GM12878 (cell line): Measurements from ENCODE around the gene JAGN1. TPM values are rescaled to one million over a fixed set of nuclear protein-coding genes. Genes with fewer than 3 reads are reported as not detected.

Experiments used
- CREB1 ChIP-seq: IDR thresholded peaks from 2 replicates; pipeline ENCODE4 v1.6.1; 2012; ENCODE audit warnings: low read depth, mild to moderate bottlenecking, inconsistent platforms
- KAT2A ChIP-seq: conservative IDR thresholded peaks from 2 replicates; pipeline ENCODE4 v1.6.1; 2011; ENCODE audit warnings: low read depth, low read length; ENCODE audit not compliant: control insufficient read depth
- MYB ChIP-seq: fragments of 150-350 bp; IDR thresholded peaks from 2 replicates; pipeline ENCODE4 v1.6.1; 2014; ENCODE audit warnings: mild to moderate bottlenecking, low read depth, low read length, borderline replicate concordance
- NR2C2 ChIP-seq: IDR thresholded peaks from 2 replicates; pipeline ENCODE4 v1.6.1; 2011; ENCODE audit warnings: borderline replicate concordance, low read depth; ENCODE audit not compliant: control insufficient read depth, insufficient read length
- SRF ChIP-seq, 2 experiments: IDR thresholded peaks; 2 replicates each; pipeline ENCODE4 v1.6.1; 2011; ENCODE audit warnings: low read depth in 2 of 2, low read length in 2 of 2, mild to moderate bottlenecking in 1 of 2, moderate library complexity in 1 of 2
- ZNF622 ChIP-seq: fragments of 450-650 bp; IDR thresholded peaks from 2 replicates; pipeline ENCODE4 v1.6.1; 2017; ENCODE audit warnings: mild to moderate bottlenecking, inconsistent platforms
- polyA plus RNA-seq, 11 experiments: library from polyadenylated mRNA; depleted of rRNA in 4 of 11; unstranded in 6 of 11; stranded (reverse) in 5 of 11; fragments of >200 nt; fragmentation: Nextera tagmentation in 4 of 11; fragmentation: Illumina TruSeq in 1 of 11; extraction: Ambion mirVana in 4 of 11; extraction: Trizol in 1 of 11; gene quantifications; 1 replicate in 1 of 11; 2 replicates in 10 of 11; pipeline versions ENCODE4 v1.2.1 to v1.2.3, GENCODE V29; 2011 to 2016; ENCODE audit warnings: inconsistent platforms in 2 of 11, missing spikeins in 2 of 11, low read depth in 1 of 11
- total RNA-seq, 4 experiments: library from RNA; depleted of rRNA in 3 of 4; stranded (reverse); fragments of >200 nt in 3 of 4; fragmentation: Illumina TruSeq in 1 of 4; extraction: Trizol in 1 of 4; gene quantifications; 2 replicates each; pipeline versions ENCODE4 v1.2.1 to v1.2.3, GENCODE V29; 2013 to 2021
- TF ChIP-seq, protein P1 (sequence below): fragments of 150-350 bp; IDR thresholded peaks from 2 replicates; pipeline ENCODE4 v1.6.1; 2016; ENCODE audit warnings: low read depth, low read length
- TF ChIP-seq, protein P2 (sequence below): fragments of 450-650 bp; IDR thresholded peaks from 2 replicates; pipeline ENCODE4 v1.6.1; 2017; ENCODE audit warnings: mild to moderate bottlenecking, low read depth, inconsistent platforms; ENCODE audit not compliant: poor library complexity, severe bottlenecking

The JAGN1 gene
- total and polyA plus RNA-seq, 10 of the 15 experiments (the other 5 are each of a cell fraction or from before 2014, with no cell fraction given) = 23.3 to 56.0 (median 35.4) TPM

DNA sequence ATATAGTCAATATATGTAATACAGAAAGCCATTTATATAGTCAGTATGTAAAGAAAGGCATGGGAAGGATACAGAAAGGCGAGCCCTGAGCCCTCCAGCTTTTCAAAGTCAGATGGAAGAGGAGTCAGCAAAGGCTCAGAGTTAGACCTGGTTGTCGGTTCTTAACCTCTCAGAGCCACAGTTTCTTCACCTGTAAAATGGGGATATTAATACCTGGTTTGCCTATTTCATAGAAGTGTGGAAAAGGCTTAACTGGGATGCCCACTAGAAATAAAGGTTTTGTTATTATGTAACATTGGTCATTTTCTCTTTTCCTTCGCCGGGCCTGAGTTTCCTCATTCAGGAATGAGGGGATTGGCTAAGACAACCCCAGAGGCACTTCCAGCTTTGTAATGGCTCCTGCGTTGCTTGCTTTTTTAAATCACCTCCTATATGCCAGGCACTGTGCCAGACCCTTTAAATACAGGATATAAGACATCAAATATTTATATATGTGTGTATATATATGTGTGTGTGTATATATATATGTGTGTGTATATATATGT, 45.6 kb downstream of the JAGN1 start (continued):
- TF ChIP-seq, protein P1, sequence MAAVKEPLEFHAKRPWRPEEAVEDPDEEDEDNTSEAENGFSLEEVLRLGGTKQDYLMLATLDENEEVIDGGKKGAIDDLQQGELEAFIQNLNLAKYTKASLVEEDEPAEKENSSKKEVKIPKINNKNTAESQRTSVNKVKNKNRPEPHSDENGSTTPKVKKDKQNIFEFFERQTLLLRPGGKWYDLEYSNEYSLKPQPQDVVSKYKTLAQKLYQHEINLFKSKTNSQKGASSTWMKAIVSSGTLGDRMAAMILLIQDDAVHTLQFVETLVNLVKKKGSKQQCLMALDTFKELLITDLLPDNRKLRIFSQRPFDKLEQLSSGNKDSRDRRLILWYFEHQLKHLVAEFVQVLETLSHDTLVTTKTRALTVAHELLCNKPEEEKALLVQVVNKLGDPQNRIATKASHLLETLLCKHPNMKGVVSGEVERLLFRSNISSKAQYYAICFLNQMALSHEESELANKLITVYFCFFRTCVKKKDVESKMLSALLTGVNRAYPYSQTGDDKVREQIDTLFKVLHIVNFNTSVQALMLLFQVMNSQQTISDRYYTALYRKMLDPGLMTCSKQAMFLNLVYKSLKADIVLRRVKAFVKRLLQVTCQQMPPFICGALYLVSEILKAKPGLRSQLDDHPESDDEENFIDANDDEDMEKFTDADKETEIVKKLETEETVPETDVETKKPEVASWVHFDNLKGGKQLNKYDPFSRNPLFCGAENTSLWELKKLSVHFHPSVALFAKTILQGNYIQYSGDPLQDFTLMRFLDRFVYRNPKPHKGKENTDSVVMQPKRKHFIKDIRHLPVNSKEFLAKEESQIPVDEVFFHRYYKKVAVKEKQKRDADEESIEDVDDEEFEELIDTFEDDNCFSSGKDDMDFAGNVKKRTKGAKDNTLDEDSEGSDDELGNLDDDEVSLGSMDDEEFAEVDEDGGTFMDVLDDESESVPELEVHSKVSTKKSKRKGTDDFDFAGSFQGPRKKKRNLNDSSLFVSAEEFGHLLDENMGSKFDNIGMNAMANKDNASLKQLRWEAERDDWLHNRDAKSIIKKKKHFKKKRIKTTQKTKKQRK = no peak
- TF ChIP-seq KAT2A = no peak
- no peak for TF ChIP-seq SRF (IDR thresholded peaks at IDR 0.05; ENCODE audit: low read depth in 2 of 2, low read length in 2 of 2)
- no peak for TF ChIP-seq ZNF622
- TF ChIP-seq CREB1 = no peak
- TF ChIP-seq NR2C2 = no peak
- TF ChIP-seq, protein P2, sequence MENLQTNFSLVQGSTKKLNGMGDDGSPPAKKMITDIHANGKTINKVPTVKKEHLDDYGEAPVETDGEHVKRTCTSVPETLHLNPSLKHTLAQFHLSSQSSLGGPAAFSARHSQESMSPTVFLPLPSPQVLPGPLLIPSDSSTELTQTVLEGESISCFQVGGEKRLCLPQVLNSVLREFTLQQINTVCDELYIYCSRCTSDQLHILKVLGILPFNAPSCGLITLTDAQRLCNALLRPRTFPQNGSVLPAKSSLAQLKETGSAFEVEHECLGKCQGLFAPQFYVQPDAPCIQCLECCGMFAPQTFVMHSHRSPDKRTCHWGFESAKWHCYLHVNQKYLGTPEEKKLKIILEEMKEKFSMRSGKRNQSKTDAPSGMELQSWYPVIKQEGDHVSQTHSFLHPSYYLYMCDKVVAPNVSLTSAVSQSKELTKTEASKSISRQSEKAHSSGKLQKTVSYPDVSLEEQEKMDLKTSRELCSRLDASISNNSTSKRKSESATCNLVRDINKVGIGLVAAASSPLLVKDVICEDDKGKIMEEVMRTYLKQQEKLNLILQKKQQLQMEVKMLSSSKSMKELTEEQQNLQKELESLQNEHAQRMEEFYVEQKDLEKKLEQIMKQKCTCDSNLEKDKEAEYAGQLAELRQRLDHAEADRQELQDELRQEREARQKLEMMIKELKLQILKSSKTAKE = no peak
- no peak for TF ChIP-seq MYB
